ENCODE results near the gene ARPC1B.

Gene ARPC1B

DNA sequence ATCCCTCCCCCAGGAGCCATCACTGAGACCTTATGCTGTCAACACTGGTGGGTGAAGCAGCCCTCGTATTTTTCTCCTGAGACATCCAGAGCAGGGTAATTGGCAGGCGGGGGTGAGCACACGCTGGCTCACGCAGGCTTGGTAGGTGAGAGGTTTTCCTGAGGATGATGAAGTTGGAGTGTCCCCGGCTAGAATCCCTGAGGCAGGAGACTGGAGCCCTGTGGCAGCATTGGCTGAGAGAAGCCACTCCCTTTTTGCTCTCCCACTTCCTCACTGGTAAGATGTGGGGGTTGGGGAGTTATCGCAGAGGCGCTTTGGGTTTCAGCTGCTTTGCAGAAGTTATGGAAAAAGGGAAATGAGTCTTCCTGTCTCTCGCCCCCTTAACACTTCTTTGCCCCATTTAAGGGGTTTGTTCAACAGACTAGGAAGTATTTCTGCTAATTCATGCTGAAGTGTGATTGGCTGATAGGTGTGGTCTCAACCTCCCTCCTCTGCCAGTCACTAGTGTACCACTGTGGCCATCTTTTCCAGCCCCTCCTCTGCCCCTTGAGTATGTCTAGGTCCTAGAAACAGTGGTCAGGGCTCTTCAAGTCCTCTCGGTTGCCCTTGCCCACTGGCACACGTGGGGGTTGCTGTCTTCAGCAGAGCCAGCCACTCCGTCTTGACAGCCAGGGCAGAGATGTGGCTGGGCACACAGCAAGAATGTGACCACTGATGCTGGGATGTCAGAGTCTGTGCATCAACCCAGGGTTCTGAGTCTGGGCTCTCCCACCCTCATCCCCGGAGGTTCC lies 5.7 kb downstream of the ARPC1B start:
- H3K4me3 ChIP-seq (ENCODE audit: low read length): peak overlapping the region; percentile 36
- TF ChIP-seq, protein P1, sequence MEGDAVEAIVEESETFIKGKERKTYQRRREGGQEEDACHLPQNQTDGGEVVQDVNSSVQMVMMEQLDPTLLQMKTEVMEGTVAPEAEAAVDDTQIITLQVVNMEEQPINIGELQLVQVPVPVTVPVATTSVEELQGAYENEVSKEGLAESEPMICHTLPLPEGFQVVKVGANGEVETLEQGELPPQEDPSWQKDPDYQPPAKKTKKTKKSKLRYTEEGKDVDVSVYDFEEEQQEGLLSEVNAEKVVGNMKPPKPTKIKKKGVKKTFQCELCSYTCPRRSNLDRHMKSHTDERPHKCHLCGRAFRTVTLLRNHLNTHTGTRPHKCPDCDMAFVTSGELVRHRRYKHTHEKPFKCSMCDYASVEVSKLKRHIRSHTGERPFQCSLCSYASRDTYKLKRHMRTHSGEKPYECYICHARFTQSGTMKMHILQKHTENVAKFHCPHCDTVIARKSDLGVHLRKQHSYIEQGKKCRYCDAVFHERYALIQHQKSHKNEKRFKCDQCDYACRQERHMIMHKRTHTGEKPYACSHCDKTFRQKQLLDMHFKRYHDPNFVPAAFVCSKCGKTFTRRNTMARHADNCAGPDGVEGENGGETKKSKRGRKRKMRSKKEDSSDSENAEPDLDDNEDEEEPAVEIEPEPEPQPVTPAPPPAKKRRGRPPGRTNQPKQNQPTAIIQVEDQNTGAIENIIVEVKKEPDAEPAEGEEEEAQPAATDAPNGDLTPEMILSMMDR (conservative IDR thresholded peaks at IDR 0.05; ENCODE audit: low read length): no peak

DNA sequence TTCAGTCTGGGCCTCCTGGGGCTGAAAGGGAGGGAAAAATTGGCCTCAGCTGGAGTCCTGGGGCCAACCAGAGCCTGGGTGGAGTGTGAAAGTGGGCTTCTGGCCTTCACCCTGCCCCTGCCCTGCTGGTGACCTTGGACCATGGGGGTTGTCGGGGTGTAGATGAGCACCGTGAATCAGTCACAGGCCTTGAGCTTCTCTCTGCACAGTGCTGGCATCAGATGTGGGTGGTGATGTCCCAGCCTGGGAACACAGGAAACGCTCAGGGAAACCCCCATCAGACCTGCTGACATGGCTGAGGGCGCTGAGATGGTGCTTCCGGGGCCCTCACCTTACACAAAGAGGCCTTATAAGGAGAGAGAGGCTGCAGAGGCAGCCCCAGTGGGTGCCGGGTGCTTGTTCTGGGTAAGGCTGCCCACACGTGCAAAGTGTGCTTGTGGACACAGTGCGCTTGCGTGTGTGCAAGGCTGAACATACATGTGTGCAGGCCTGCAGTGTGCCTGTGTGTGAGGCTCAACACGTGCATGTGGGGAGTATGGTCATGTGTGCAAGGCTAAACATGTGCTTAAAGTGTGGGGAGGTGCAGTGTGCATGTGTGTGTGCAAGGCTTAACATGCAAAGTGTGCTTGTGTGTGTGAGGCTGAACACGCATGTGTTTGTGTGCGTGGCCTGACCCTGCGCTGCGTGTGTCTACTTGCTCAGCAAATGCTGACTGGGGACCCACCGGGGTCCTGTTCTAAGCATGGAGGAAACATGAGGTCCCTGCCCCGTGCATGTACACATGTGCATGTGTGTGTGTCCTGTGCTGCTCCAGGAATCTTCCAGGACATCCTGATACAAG lies 6.5 kb downstream of the ARPC1B start:
- TF ChIP-seq, protein P1 (conservative IDR thresholded peaks at IDR 0.05; ENCODE audit: low read length): no peak
- H3K4me3 ChIP-seq (ENCODE audit: low read length): no peak overlapping the region
- DNase-seq (ENCODE audit: low read depth): no peak

More for the DNA sequence above, 5.7 kb downstream of the ARPC1B start:
- DNase-seq (ENCODE audit: low read depth): peak; percentile 37

DNA sequence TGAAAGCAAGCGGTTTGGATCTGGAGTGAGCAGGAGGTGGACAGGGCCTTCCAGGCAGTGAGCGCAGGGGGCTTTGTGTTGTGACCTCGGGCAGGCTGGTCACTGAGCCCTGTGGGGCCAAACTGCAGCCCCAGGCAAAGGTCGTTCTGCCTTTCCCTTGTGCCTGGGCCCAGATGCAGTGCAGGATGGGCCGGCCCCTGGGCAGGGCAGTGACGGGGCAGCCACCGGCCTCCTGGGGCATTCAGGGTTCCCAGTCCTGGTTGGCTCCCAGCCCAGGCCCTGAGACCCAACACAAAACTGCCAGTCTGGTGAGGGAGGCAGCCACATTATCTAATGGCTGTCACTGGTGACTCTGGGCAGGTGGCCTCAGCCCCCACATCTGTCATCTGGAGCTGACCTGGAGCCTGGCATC lies 7.1 kb downstream of the ARPC1B start:
- no peak for DNase-seq (ENCODE audit: low read depth)
- TF ChIP-seq, protein P1 (conservative IDR thresholded peaks at IDR 0.05; ENCODE audit: low read length): no peak
- H3K4me3 ChIP-seq (ENCODE audit: low read length): no peak overlapping the region

DNA sequence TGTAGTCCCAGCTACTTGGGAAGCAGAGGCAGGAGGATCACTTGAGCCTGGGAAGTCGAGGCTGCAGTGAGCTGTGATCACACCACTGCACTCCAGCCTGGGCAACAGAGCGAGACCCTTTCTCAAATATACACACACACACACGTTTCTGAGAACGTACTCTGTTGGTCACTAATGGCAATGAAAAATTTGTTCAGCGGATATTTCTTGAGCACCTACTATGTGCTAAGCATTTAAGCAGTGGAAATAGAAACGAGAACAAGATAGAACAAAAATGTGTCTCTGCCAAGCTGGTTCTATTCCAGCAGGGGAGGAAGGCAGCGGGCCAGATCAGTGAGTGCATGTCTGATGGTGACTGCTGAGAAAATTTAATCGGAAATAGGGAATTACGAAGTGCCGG lies 8.7 kb downstream of the ARPC1B start:
- H3K4me3 ChIP-seq (ENCODE audit: low read length): no peak overlapping the region
- TF ChIP-seq, protein P1 (conservative IDR thresholded peaks at IDR 0.05; ENCODE audit: low read length): no peak
- no peak for DNase-seq (ENCODE audit: low read depth)

DNA sequence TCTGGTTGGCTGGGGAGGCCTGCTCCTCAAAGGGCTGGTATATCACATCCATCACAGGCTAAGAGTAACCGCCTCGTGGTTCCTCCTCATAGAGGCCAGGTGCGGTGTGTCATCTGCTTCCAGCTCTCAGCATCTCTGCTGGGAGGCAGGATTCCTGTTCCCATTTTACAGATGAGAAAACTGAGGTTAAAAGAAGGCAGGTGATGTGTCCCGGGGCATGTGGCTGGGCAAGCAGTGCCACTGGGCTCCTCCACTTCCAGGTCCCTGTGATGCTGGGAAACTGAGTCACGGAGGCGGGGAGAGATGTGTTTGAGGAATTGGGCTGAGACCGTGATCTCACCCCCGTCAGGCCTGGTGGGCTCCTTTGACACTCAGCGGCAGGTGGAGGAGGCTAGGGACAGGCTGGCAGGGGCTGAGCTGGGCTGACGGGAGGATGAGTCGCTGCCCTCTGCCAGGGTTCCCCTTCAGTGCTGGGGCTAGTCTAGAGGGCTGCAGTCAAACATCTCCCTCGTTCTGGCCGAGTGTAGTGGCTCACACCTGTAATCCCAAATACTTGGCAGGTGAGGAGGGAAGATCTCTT lies 9.4 kb downstream of the ARPC1B start:
- no peak overlapping the region for H3K4me3 ChIP-seq (ENCODE audit: low read length)
- TF ChIP-seq, protein P1 (conservative IDR thresholded peaks at IDR 0.05; ENCODE audit: low read length): no peak
- no peak for DNase-seq (ENCODE audit: low read depth)

DNA sequence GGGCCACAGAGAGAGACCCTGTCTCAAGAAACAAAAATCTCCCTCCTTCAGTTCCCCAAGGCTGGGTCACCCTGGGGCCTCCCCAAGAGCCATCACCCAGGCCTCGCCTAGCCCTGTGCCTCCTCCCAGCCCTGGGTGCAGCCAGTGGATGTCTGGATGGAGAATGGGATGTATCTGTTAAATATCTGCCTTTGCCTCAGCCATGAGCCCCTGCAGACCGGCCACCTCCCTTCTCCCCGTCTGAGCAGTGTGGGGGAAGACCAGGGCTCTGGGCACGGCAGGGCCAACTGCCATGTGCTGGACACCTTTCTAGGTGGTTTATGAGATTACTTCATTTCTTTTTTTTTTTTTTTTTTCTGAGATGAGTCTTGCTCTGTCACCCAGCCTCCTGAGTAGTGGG lies 10.0 kb downstream of the ARPC1B start:
- TF ChIP-seq, protein P1 (conservative IDR thresholded peaks at IDR 0.05; ENCODE audit: low read length): no peak
- no peak overlapping the region for H3K4me3 ChIP-seq (ENCODE audit: low read length)

More for the DNA sequence above, 10.0 kb downstream of the ARPC1B start:
- no peak for DNase-seq (ENCODE audit: low read depth)
